Mesothelial cell of epicardium (in vitro differentiated cells): Measurements from ENCODE around the gene MRPS35. TPM values are rescaled to one million over a fixed set of nuclear protein-coding genes. Genes with fewer than 3 reads are reported as not detected.
A peak's percentile ranks its signal among the peaks of the same experiment; 100 is the strongest.

Source experiments
- DNase-seq, 2 experiments: peaks; one replicate each; pipeline ENCODE4 v3.0.0; 2021; ENCODE audit warnings: low spot score in 2 of 2; ENCODE audit not compliant: unreplicated experiment in 2 of 2
- H3K27ac Mint-ChIP-seq: 2 replicates; pipeline ENCODE4 v1.8.0; 2021; ENCODE audit warnings: mixed read lengths
- H3K27me3 Mint-ChIP-seq: 2 replicates; pipeline ENCODE4 v1.8.0; 2021; ENCODE audit warnings: low read depth, mixed read lengths
- H3K36me3 Mint-ChIP-seq: 2 replicates; pipeline ENCODE4 v1.8.0; 2021; ENCODE audit warnings: mixed read lengths
- H3K4me1 Mint-ChIP-seq: 2 replicates; pipeline ENCODE4 v1.8.0; 2021; ENCODE audit warnings: mixed read lengths
- H3K4me3 Mint-ChIP-seq: 2 replicates; pipeline ENCODE4 v1.8.0; 2021; ENCODE audit warnings: mild to moderate bottlenecking, moderate library complexity, mixed read lengths
- H3K9me3 Mint-ChIP-seq: 2 replicates; pipeline ENCODE4 v1.8.0; 2021; ENCODE audit warnings: mixed read lengths
- CTCF ChIP-seq: fragments of 200-600 bp; sonication (generic); IDR thresholded peaks from one replicate; pipeline ENCODE4 v1.5.0; 2021; ENCODE audit warnings: antibody characterized with exemption; ENCODE audit not compliant: unreplicated experiment
- total RNA-seq: library from RNA; stranded (reverse); gene quantifications from 3 replicates; pipeline ENCODE4 v1.2.1, GENCODE V29; 2021

MRPS35 gene
- total RNA-seq, 1 donor from 2014 or later, result 34.0 TPM

GRCh38 chr12:27696293-27696652, 14.4 kb upstream of the MRPS35 start, which contains the start of gene REP15:
TSS of gene REP15 (plus strand) at chr12:27696447. CDS start at chr12:27696563, 116 bp downstream.
- H3K27me3 Mint-ChIP-seq, result no peaks in the 10 kb centered on the region
- H3K27ac Mint-ChIP-seq, result no peak within 1 kb of the TSS
- no peak within 1 kb of the TSS for H3K4me3 Mint-ChIP-seq
- H3K36me3 Mint-ChIP-seq, result peaks cover 23% of the 10 kb centered on the region
- no peak for TF ChIP-seq CTCF
- H3K9me3 Mint-ChIP-seq, result no peaks in the 10 kb centered on the region
- H3K4me1 Mint-ChIP-seq, result no peaks in the 10 kb centered on the region
- DNase-seq, result no peak

GRCh38 chr12:27696864-27697564, 13.6 kb upstream of the MRPS35 start:
- Mint-ChIP-seq H3K4me1 (no peaks in the 10 kb centered on the region), H3K36me3 (peaks cover 17% of the 10 kb centered on the region), H3K9me3 (no peaks in the 10 kb centered on the region), H3K27me3 (no peaks in the 10 kb centered on the region), H3K27ac (no peak overlapping the region), H3K4me3 (no peak overlapping the region)
- no peak for TF ChIP-seq CTCF
- DNase-seq, result no peak

- Mint-ChIP-seq H3K4me3 (no peak overlapping the region), H3K27ac (no peak overlapping the region), H3K36me3 (no peaks in the 10 kb centered on the region), H3K27me3 (no peaks in the 10 kb centered on the region), H3K4me1 (no peaks in the 10 kb centered on the region), H3K9me3 (no peaks in the 10 kb centered on the region)
- peak; percentile 81 for TF ChIP-seq CTCF
- DNase-seq, result peak; percentile 26 to 68
Observed at GRCh38 chr12:27703720-27704452, 6.7 kb upstream of the MRPS35 start.

GRCh38 chr12:27705263-27705662, 5.4 kb upstream of the MRPS35 start:
- no peak for TF ChIP-seq CTCF
- no peak for DNase-seq
- Mint-ChIP-seq H3K27me3 (no peaks in the 10 kb centered on the region), H3K27ac (no peak overlapping the region), H3K4me3 (no peak overlapping the region), H3K4me1 (peaks cover 3% of the 10 kb centered on the region), H3K36me3 (no peaks in the 10 kb centered on the region), H3K9me3 (no peaks in the 10 kb centered on the region)

- Mint-ChIP-seq H3K27ac (no peak overlapping the region), H3K4me3 (no peak overlapping the region), H3K36me3 (peaks cover under 1% of the 10 kb centered on the region), H3K4me1 (peaks cover 15% of the 10 kb centered on the region), H3K9me3 (no peaks in the 10 kb centered on the region), H3K27me3 (no peaks in the 10 kb centered on the region)
- TF ChIP-seq CTCF, result no peak
- DNase-seq, result no peak
Observed at GRCh38 chr12:27707216-27707615, 3.4 kb upstream of the MRPS35 start.
